Liver (tissue), 3 donors: Measurements from ENCODE around the gene VCP.

Source experiments
- JUND ChIP-seq, 2 donors: IDR thresholded peaks; 2 replicates each; pipeline ENCODE4 v1.6.1; 2016; ENCODE audit warnings: antibody characterized with exemption in 2 of 2
- REST ChIP-seq: IDR thresholded peaks from 2 replicates; pipeline ENCODE4 v1.6.1; 2016; ENCODE audit warnings: antibody characterized with exemption, mild to moderate bottlenecking
- RXRA ChIP-seq, 2 donors: IDR thresholded peaks; 2 replicates each; pipeline ENCODE4 v1.6.1; 2017 to 2018; ENCODE audit warnings: antibody characterized with exemption in 2 of 2, mild to moderate bottlenecking in 1 of 2
- SP1 ChIP-seq: IDR thresholded peaks from 2 replicates; pipeline ENCODE4 v1.6.1; 2018; ENCODE audit warnings: antibody characterized with exemption, mild to moderate bottlenecking
- TF ChIP-seq, protein P1 (sequence below): fragments of 150-350 bp; IDR thresholded peaks from 2 replicates; pipeline ENCODE4 v1.5.1; 2017; ENCODE audit warnings: improper control_type of control experiment, low read depth, low read length; ENCODE audit not compliant: missing input control
- TF ChIP-seq, protein P2 (sequence below): IDR thresholded peaks from 2 replicates; pipeline ENCODE4 v1.6.1; 2016; ENCODE audit warnings: antibody characterized with exemption
- TF ChIP-seq, protein P3 (sequence below): IDR thresholded peaks from 2 replicates; pipeline ENCODE4 v1.6.1; 2016; ENCODE audit warnings: antibody characterized with exemption
- donor health status: healthy.
- donor health status: healthy.

DNA sequence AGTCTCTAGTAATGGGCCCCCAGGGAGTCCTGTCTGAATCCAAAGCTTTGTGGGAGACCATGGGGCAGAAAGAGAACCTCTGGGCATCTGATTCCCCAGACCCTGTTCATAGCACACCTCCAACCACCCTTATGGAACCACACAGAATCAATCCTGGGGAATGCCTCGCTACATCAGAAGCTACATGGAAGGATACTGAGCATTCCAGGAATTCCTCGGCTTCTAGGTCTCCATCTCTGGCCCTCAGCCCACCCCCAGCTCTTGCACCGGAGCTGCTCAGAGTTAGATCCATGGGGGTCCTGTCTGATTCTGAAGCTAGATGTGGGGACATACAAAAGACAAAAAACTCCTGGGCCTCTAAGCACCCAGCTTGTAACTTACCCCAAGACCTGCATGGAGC is 28.4 kb downstream of the VCP start:
- TF ChIP-seq JUND (IDR thresholded peaks at IDR 0.05) (no peak), RXRA (IDR thresholded peaks at IDR 0.05) (no peak), REST (no peak), SP1 (no peak)
- TF ChIP-seq, protein P1, sequence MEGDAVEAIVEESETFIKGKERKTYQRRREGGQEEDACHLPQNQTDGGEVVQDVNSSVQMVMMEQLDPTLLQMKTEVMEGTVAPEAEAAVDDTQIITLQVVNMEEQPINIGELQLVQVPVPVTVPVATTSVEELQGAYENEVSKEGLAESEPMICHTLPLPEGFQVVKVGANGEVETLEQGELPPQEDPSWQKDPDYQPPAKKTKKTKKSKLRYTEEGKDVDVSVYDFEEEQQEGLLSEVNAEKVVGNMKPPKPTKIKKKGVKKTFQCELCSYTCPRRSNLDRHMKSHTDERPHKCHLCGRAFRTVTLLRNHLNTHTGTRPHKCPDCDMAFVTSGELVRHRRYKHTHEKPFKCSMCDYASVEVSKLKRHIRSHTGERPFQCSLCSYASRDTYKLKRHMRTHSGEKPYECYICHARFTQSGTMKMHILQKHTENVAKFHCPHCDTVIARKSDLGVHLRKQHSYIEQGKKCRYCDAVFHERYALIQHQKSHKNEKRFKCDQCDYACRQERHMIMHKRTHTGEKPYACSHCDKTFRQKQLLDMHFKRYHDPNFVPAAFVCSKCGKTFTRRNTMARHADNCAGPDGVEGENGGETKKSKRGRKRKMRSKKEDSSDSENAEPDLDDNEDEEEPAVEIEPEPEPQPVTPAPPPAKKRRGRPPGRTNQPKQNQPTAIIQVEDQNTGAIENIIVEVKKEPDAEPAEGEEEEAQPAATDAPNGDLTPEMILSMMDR, result no peak
- TF ChIP-seq, protein P2, sequence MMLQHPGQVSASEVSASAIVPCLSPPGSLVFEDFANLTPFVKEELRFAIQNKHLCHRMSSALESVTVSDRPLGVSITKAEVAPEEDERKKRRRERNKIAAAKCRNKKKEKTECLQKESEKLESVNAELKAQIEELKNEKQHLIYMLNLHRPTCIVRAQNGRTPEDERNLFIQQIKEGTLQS, result no peak
- TF ChIP-seq, protein P3, sequence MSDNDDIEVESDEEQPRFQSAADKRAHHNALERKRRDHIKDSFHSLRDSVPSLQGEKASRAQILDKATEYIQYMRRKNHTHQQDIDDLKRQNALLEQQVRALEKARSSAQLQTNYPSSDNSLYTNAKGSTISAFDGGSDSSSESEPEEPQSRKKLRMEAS, result no peak
